SK-N-SH treated with all-trans-retinoic acid at 6 μM for 48 hours (cell line): Measurements from ENCODE around the gene ZBTB47.

Experiments
- ARNTL ChIP-seq: fragments of 450-650 bp; formaldehyde crosslinking; IDR thresholded peaks from 2 replicates; pipeline ENCODE4 v1.5.0; 2020; ENCODE audit warnings: low read depth, mild to moderate bottlenecking, moderate library complexity, borderline replicate concordance
- BACH2 ChIP-seq: fragments of 250-450 bp; sonication (Bioruptor Pico); IDR thresholded peaks from 2 replicates; pipeline ENCODE4 v1.9.0; 2021; ENCODE audit warnings: mild to moderate bottlenecking, borderline replicate concordance
- CREB5 ChIP-seq: fragments of 250-450 bp; sonication (Bioruptor Pico); IDR thresholded peaks from 2 replicates; pipeline ENCODE4 v1.5.1; 2020; ENCODE audit warnings: low read depth, mild to moderate bottlenecking, moderate library complexity
- PATZ1 ChIP-seq: fragments of 250-450 bp; sonication (Bioruptor Pico); IDR thresholded peaks from 2 replicates; pipeline ENCODE4 v1.8.0; 2020; ENCODE audit warnings: mild to moderate bottlenecking, moderate library complexity, borderline replicate concordance
- POU6F1 ChIP-seq: fragments of 250-450 bp; sonication (Bioruptor Pico); IDR thresholded peaks from 2 replicates; pipeline ENCODE4 v1.8.0; 2021; ENCODE audit warnings: low read depth, mild to moderate bottlenecking, moderate library complexity, borderline replicate concordance
- RARB ChIP-seq: fragments of 250-450 bp; sonication (Bioruptor Pico); IDR thresholded peaks from 2 replicates; pipeline ENCODE4 v1.8.0; 2021; ENCODE audit warnings: mild to moderate bottlenecking, moderate library complexity
- SNAI2 ChIP-seq: fragments of 250-450 bp; sonication (Bioruptor Pico); IDR thresholded peaks from 2 replicates; pipeline ENCODE4 v1.5.0; 2020; ENCODE audit warnings: mild to moderate bottlenecking, moderate library complexity
- TOX ChIP-seq: fragments of 250-450 bp; sonication (Bioruptor Pico); IDR thresholded peaks from 2 replicates; pipeline ENCODE4 v1.8.0; 2021; ENCODE audit warnings: mild to moderate bottlenecking, moderate library complexity, borderline replicate concordance
- TSHZ2 ChIP-seq: fragments of 250-450 bp; sonication (Bioruptor Pico); IDR thresholded peaks from 2 replicates; pipeline ENCODE4 v1.5.0; 2020; ENCODE audit warnings: mild to moderate bottlenecking, moderate library complexity
- ZC3H10 ChIP-seq: fragments of 250-450 bp; sonication (Bioruptor Pico); IDR thresholded peaks from 2 replicates; pipeline ENCODE4 v1.5.1; 2021; ENCODE audit warnings: mild to moderate bottlenecking, moderate library complexity
- ZFP3 ChIP-seq: fragments of 250-450 bp; sonication (Bioruptor Pico); IDR thresholded peaks from 2 replicates; pipeline ENCODE4 v1.5.0; 2020; ENCODE audit warnings: mild to moderate bottlenecking, moderate library complexity
- ZFP30 ChIP-seq: fragments of 450-650 bp; formaldehyde crosslinking; IDR thresholded peaks from 2 replicates; pipeline ENCODE4 v1.5.0; 2022; ENCODE audit warnings: mild to moderate bottlenecking, moderate library complexity
- ZNF565 ChIP-seq: fragments of 450-650 bp; formaldehyde crosslinking; conservative IDR thresholded peaks from 2 replicates; pipeline ENCODE4 v1.5.0; 2020; ENCODE audit warnings: low read depth, mild to moderate bottlenecking, moderate library complexity
- ZNF8 ChIP-seq: fragments of 450-650 bp; formaldehyde crosslinking; IDR thresholded peaks from 2 replicates; pipeline ENCODE4 v1.5.0; 2020; ENCODE audit warnings: mild to moderate bottlenecking, moderate library complexity

GRCh38 chr3:42654331-42655201 lies 1.1 kb downstream of the ZBTB47 start:
- TF ChIP-seq ZFP3 (CRISPR knock-in tag) (no peak), ZNF8 (peak; percentile 53; the same call in 1 of the 2 replicates), RARB (no peak), PATZ1 (CRISPR knock-in tag) (peak; percentile 91; the same call in 1 of the 2 replicates), ZC3H10 (CRISPR knock-in tag) (no peak), ZFP30 (CRISPR knock-in tag) (no peak), CREB5 (CRISPR knock-in tag) (no peak), TOX (CRISPR knock-in tag) (no peak), ZNF565 (CRISPR knock-in tag) (no peak), SNAI2 (CRISPR knock-in tag) (no peak), ARNTL (CRISPR knock-in tag) (no peak), BACH2 (CRISPR knock-in tag) (no peak), POU6F1 (no peak), TSHZ2 (no peak)
